ENCODE data around the gene RGS14. TPM values are rescaled to one million over a fixed set of nuclear protein-coding genes. Genes with fewer than 3 reads are reported as not detected.

The RGS14 gene
- total RNA-seq, 1 donor from 2014 or later, result 41.3 TPM

DNA sequence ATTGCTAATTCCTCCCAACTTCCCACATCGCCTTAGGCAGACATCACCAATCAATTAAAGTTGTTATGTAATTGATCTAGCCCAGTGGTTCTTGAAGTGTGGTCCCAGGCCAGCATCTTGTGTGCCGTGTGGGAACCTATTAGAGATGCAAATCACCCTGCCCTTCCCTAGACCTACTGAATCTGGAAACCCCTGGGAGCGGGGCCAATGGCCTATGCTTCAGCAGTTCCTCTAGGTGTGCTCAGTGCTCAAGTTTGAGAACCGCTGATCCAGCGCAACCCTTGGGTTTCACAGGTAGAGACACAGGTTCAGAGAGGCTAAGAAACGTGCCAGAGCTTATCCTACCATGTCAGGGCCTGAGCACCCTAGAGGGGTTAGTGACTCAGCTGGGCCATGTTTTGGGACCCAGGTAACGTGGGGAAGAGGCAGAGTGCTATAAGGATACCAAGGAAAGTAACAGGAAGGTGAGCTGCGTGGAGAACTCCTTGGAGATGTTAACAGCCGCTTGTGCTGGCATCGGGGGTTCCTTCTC, 30.9 kb downstream of the RGS14 start:
- no peaks in the 10 kb centered on the region for H3K36me3 Mint-ChIP-seq (ENCODE audit: low read depth)
- no peaks in the 10 kb centered on the region for H3K9me3 Mint-ChIP-seq
- intact Hi-C loops (cut with micrococcal nuclease), result loop anchor here (1.0 kb wide), 1 partner anchor 109 kb away; the partner anchor contains the start of gene PDLIM7
- no peak for DNase-seq (ENCODE audit: low spot score)
- H3K4me3 Mint-ChIP-seq, result no peak overlapping the region
- peaks cover 34% of the 10 kb centered on the region for H3K4me1 Mint-ChIP-seq (ENCODE audit: low read depth)
- no peak overlapping the region for H3K27ac Mint-ChIP-seq
- peaks cover 12% of the 10 kb centered on the region for H3K27me3 Mint-ChIP-seq (ENCODE audit: insufficient read depth)

DNA sequence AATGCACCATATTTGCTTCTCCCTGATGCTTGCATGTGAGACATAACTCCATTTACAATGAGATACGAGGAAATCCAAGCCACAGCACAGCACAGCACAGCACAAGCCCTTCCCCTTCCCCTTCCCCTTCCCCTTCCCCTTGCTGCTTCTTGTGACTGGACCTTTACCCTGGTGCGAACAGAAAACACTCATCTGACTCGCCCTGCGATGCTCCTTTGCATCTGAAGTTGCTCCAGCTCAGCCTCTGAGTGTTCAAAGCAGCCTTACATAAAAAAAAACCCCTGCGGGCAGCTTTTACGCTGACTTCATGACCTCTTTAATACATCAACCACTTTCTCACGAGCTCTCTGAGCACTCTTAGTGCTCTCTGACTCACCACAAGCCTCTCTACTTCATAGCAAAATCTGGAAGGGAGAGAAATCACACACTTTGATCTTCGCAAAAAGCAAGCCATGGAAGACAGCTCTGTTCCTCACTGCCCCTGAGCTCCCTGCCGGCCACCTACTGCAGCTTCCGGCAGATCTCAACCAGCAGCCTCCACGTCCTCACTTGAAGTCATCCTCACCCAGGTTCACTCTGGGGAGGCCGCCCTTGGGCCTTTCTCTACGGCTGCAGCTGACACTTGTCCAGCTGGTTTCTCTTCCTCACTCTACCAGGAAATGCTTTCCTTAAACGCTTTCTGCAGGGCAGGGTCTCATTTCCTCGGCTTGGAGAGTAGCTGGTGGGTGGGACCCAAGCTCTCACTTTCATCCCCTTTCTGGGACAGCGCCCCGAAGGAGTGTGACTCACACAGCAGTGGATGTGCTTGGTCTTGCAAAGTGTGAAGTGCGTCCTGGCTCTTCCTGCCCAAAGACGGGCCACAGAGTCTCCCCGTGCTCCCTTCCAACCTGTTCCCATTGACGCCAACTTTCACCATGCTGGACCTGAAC, 31.8 kb downstream of the RGS14 start:
- DNase-seq (ENCODE audit: low spot score), result peak; percentile 34
- H3K27me3 Mint-ChIP-seq (ENCODE audit: insufficient read depth), result peaks cover 8% of the 10 kb centered on the region
- H3K36me3 Mint-ChIP-seq (ENCODE audit: low read depth), result no peaks in the 10 kb centered on the region
- intact Hi-C loops (cut with micrococcal nuclease), result loop anchor here (1.0 kb wide), 8 partner anchors 14 to 112 kb away; partner anchors contain the start of genes PDLIM7 and PRR7
- peak overlapping the region; percentile 0 for H3K4me3 Mint-ChIP-seq
- peaks cover 34% of the 10 kb centered on the region for H3K4me1 Mint-ChIP-seq (ENCODE audit: low read depth)
- peak overlapping the region; percentile 10 for H3K27ac Mint-ChIP-seq
- H3K9me3 Mint-ChIP-seq, result no peaks in the 10 kb centered on the region

DNA sequence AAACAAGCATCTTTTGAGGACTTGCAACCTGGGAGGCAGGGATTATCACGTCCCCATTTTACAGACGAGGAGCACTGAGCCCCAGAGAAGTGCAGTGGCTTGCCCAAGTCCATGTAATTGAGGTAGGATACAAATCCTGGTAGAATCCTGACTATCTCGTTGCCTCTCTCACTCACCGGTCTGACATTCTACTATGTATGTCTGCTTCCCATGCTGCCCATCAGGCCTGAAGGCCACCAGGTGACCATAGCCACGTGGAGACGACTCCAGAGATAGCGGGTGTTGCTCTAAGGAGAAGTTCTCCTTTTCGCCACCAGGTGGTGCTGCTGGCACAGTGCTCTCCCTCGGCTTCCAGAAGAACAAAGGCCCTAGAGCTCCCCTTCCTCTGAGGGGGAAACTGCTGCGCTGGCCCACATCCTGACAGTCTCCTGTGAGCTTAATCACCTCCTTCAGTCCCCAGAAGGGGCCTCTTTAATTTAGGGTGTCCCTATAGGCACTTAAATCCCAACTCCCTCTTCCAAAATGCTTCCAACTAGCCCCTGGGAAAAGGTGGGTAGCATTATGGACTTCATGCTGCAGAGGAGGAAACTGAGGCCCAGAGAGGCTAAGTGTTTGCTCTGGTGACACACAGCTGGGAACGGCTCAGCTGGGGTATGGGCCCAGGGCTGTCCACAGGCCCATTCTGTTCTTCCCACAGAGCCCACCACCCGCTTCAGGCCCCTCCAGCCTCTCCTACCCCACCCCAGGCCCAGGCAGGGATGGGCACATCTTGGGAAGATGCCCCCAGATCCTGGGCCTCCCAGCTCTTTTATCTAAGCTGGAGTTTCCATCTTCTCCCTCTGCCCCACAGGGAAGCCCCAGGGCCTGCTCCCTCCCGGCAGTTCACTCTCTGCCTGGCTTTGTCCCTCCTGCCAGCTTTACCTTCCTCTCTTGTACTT, 32.9 kb downstream of the RGS14 start:
- Mint-ChIP-seq H3K9me3 (no peaks in the 10 kb centered on the region), H3K27me3 (ENCODE audit: insufficient read depth) (peaks cover 3% of the 10 kb centered on the region), H3K27ac (peak overlapping the region; percentile 65), H3K4me3 (peak overlapping the region; percentile 5), H3K36me3 (ENCODE audit: low read depth) (no peaks in the 10 kb centered on the region), H3K4me1 (ENCODE audit: low read depth) (peaks cover 34% of the 10 kb centered on the region)
- intact Hi-C loops (cut with micrococcal nuclease), result loop anchor here (1.0 kb wide), 7 partner anchors 13 to 111 kb away; partner anchors contain the start of gene PRR7
- peak; percentile 80 for DNase-seq (ENCODE audit: low spot score)

DNA sequence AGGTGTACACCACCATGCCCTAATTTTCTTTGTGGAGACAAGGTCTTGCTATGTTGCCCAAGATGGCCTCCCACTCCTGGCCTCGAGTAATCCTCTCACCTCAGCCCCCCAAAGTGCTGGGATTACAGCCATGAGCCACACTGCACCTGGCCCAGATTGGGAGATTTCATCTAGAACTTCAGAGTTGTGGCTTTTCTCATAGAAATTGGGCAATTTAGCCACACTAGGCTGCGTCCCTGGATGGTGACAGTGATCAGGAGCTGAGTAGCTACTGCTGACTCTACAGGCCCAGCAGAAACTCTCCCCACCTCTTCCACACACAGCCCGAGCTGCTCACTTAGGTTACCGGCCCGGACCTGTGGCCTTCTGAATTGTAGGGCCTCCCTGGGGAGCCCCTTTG, 35.0 kb downstream of the RGS14 start:
- H3K27me3 Mint-ChIP-seq (ENCODE audit: insufficient read depth), result peaks cover 11% of the 10 kb centered on the region
- intact Hi-C loops (cut with micrococcal nuclease), result no loop called here
- no peaks in the 10 kb centered on the region for H3K9me3 Mint-ChIP-seq
- DNase-seq (ENCODE audit: low spot score), result no peak
- peaks cover 34% of the 10 kb centered on the region for H3K4me1 Mint-ChIP-seq (ENCODE audit: low read depth)
- no peaks in the 10 kb centered on the region for H3K36me3 Mint-ChIP-seq (ENCODE audit: low read depth)
- no peak overlapping the region for H3K27ac Mint-ChIP-seq
- no peak overlapping the region for H3K4me3 Mint-ChIP-seq

DNA sequence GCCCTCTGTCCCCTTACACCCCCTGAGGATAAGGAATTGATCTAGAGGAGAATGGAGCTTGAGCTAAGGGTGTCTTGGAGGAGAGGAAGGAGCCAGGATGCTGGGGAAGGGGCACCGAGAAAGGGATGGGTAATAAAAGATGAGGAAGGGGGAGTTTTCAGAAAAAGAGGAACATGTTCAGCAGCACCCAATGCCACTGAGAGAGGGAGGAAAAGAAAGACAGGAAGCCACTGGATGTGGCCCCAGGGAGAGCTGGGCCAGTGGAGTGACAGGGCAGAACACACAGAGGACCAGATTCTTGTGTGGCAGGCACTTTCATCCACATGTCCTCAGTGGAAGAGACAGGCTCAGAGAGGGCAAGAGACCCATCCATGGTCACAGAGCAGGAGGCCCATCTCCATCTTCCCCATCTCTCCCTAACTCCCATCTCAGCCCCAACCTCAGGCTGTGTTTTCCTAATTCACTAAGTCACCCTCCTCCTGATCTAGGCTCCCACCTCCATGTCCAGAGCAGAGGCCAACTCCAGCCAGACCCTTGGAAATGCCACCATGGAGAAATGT, 35.6 kb downstream of the RGS14 start:
- Mint-ChIP-seq H3K4me3 (no peak overlapping the region), H3K27ac (no peak overlapping the region), H3K4me1 (ENCODE audit: low read depth) (peaks cover 31% of the 10 kb centered on the region), H3K9me3 (no peaks in the 10 kb centered on the region), H3K27me3 (ENCODE audit: insufficient read depth) (peaks cover 11% of the 10 kb centered on the region), H3K36me3 (ENCODE audit: low read depth) (no peaks in the 10 kb centered on the region)
- intact Hi-C loops (cut with micrococcal nuclease), result no loop called here
- DNase-seq (ENCODE audit: low spot score), result no peak

DNA sequence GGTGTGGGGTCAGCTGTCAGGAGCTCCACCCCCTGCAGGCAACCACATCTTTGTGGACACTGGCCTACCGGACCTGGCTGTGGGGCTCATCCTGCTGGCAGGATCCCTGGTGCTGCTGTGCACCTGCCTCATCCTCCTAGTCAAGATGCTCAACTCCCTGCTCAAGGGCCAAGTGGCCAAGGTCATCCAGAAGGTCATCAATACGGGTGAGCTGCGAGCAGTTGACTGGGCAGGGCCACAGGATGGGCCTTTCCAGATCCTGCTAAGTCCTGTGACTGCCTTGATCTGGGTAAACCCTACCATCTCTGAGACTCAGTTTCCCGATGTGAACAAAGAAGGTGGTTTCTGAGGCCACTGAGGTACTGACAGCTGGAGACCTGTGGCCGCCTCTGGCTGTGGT, 36.3 kb downstream of the RGS14 start:
- peaks cover 11% of the 10 kb centered on the region for H3K27me3 Mint-ChIP-seq (ENCODE audit: insufficient read depth)
- H3K27ac Mint-ChIP-seq, result no peak overlapping the region
- no peak for DNase-seq (ENCODE audit: low spot score)
- no peak overlapping the region for H3K4me3 Mint-ChIP-seq
- intact Hi-C loops (cut with micrococcal nuclease), result no loop called here
- H3K9me3 Mint-ChIP-seq, result no peaks in the 10 kb centered on the region
- peaks cover 24% of the 10 kb centered on the region for H3K4me1 Mint-ChIP-seq (ENCODE audit: low read depth)
- H3K36me3 Mint-ChIP-seq (ENCODE audit: low read depth), result no peaks in the 10 kb centered on the region

DNA sequence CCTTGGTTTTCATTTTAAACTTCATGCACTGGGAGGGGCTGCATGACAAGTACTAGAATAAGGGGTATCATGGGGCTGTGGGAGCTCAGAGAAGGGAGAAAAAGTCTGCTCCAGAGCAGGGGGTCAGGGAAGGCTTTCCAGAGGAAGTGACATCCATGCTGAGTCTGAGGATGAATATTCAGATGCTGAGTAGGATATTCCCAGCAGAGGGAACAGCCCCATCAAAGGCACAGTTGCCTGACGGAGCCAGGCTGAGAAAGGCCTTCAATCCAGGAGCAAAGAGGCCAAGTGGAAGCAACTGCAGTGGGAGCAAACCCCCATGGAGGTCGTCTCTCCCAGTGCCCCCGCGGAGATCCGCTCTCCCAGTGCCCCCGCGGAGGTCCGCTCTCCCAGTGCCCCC, 38.4 kb downstream of the RGS14 start:
- DNase-seq (ENCODE audit: low spot score), result no peak
- intact Hi-C loops (cut with micrococcal nuclease), result no loop called here
- peaks cover 11% of the 10 kb centered on the region for H3K27me3 Mint-ChIP-seq (ENCODE audit: insufficient read depth)
- no peak overlapping the region for H3K4me3 Mint-ChIP-seq
- H3K4me1 Mint-ChIP-seq (ENCODE audit: low read depth), result peaks cover 5% of the 10 kb centered on the region
- H3K27ac Mint-ChIP-seq, result no peak overlapping the region
- H3K9me3 Mint-ChIP-seq, result no peaks in the 10 kb centered on the region
- no peaks in the 10 kb centered on the region for H3K36me3 Mint-ChIP-seq (ENCODE audit: low read depth)

DNA sequence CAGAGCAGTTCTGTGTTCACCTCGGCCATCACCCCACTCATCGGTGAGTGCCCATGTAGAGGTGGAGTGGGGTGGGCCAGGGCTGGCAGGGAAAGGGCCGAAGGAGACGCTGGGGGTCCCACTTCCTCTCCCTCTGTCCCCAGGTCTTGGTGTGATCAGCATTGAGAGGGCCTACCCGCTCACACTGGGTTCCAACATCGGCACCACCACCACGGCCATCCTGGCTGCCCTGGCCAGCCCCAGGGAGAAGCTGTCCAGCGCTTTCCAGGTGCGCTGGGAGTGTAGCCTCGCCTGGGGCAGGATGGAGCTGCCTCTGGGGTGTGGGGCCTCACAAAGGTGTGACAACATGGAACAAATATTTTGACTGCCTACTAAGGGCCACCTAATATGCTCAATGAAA, 39.1 kb downstream of the RGS14 start:
- Mint-ChIP-seq H3K4me3 (no peak overlapping the region), H3K36me3 (ENCODE audit: low read depth) (no peaks in the 10 kb centered on the region), H3K9me3 (no peaks in the 10 kb centered on the region), H3K27ac (no peak overlapping the region), H3K4me1 (ENCODE audit: low read depth) (peaks cover under 1% of the 10 kb centered on the region), H3K27me3 (ENCODE audit: insufficient read depth) (peaks cover 18% of the 10 kb centered on the region)
- no peak for DNase-seq (ENCODE audit: low spot score)
- intact Hi-C loops (cut with micrococcal nuclease), result no loop called here

DNA sequence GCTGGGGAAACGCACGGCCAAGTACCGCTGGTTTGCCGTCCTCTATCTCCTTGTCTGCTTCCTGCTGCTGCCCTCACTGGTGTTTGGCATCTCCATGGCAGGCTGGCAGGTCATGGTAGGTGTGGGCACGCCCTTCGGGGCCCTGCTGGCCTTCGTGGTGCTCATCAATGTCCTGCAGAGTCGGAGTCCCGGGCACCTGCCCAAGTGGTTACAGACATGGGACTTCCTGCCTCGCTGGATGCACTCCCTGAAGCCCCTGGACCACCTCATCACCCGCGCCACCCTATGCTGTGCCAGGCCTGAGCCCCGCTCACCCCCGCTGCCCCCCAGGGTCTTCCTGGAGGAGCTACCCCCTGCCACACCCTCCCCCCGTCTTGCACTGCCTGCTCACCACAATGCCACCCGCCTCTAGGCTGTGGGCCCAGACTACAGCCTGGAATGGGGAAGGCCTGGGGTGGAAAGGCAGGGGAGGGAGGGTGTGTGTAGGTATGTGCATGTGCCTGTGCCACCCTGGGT, 40.2 kb downstream of the RGS14 start:
- no peak overlapping the region for H3K4me3 Mint-ChIP-seq
- intact Hi-C loops (cut with micrococcal nuclease), result no loop called here
- H3K27me3 Mint-ChIP-seq (ENCODE audit: insufficient read depth), result peaks cover 29% of the 10 kb centered on the region
- H3K9me3 Mint-ChIP-seq, result no peaks in the 10 kb centered on the region
- H3K36me3 Mint-ChIP-seq (ENCODE audit: low read depth), result no peaks in the 10 kb centered on the region
- no peak overlapping the region for H3K27ac Mint-ChIP-seq
- H3K4me1 Mint-ChIP-seq (ENCODE audit: low read depth), result peaks cover 12% of the 10 kb centered on the region
- DNase-seq (ENCODE audit: low spot score), result no peak

DNA sequence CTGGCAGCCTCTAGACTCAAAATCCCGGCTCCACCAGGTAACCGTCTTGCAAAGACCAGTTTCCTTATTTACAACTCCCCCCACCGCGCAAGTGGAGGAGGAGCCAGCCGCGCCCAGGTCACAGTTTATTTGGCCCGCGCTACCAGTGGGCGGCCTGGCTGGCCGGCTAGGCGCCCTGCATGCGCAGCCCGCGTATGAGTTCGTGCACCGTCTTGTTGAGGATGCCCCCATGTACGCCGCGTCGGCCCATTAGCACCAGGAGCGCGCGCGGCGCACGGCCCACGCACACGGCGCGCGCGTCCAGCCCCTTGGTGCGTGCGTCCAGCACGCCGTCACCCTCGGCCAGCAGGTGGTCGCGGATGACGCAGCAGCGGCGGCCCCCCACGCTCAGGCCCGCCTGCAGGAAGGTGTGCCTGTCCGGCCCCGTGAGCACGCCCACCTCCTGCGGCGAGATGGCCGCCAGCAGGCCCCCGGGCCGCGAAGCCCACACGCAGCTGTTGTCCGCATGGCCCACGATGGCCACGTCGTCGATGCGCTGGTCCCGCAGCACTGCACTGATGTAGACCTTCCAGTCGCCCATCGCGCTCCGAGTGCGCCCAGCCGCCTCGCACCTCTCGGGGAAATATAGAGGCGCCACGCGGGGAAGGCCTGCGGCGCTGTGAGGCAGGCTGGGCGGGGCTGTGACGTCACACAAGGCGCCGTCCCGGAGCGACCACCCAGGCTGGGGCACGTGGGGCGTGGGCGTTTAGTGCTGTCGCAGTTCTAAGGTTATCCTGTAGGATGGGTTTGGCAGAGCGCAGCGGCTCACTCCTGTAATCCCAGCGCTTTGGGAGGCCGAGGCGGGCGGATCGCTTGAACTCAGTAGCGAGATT, 42.5 kb downstream of the RGS14 start, which contains the start of gene PFN3:
PFN3 (minus strand) TSS at position 665 of the 872 bp plus-strand sequence; CDS start at position 580, 85 bp downstream.
- H3K4me3 Mint-ChIP-seq, result no peak within 1 kb of the TSS
- peaks cover 17% of the 10 kb centered on the region for H3K4me1 Mint-ChIP-seq (ENCODE audit: low read depth)
- no peaks in the 10 kb centered on the region for H3K36me3 Mint-ChIP-seq (ENCODE audit: low read depth)
- H3K27me3 Mint-ChIP-seq (ENCODE audit: insufficient read depth), result peaks cover 35% of the 10 kb centered on the region
- intact Hi-C loops (cut with micrococcal nuclease), result no loop called here
- no peaks in the 10 kb centered on the region for H3K9me3 Mint-ChIP-seq
- DNase-seq (ENCODE audit: low spot score), result no peak
- H3K27ac Mint-ChIP-seq, result no peak within 1 kb of the TSS

DNA sequence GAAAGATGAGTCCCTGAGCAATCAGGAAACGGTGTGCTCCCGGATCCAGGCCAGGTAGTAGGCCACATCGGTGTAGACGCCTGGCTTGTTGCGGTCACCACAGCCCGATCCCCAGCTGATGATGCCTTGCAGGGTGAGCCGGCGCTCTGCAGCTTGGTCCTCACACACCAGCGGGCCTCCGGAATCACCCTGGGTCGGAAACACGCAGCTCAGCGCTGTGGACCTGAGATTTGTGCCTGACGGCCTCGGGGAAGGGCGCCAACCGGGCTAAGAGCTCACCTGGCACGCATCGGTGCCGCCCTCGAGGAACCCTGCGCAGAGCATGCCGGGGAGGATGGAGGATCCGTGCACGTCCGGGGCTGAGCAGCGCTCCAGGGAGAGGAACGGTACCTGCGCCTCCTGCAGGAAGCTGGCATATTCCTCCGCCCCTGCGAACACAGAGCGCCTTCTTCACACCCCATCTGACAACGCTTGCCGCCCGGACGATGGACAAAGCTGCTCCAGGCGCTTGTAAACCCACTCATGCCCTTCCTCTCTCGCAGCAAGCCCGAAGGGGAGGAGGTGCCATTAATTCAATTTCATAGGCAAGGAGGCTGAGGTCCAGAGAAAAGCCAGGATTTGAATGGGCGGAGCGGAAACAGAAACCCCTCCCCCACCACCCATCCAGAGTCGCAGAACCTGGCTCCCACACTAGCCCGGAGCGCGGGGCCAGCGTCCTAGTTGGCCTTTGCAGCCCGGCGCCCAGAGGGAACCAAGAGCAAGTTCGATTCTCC, 44.7 kb downstream of the RGS14 start:
- peak overlapping the region; percentile 84 for H3K4me3 Mint-ChIP-seq
- peak; percentile 52 for DNase-seq (ENCODE audit: low spot score)
- no peaks in the 10 kb centered on the region for H3K9me3 Mint-ChIP-seq
- H3K36me3 Mint-ChIP-seq (ENCODE audit: low read depth), result no peaks in the 10 kb centered on the region
- H3K27me3 Mint-ChIP-seq (ENCODE audit: insufficient read depth), result peaks cover 34% of the 10 kb centered on the region
- intact Hi-C loops (cut with micrococcal nuclease), result loop anchor here (1.0 to 2.0 kb wide), 9 partner anchors 12 to 190 kb away; partner anchors contain the start of genes LMAN2, PDLIM7, PRR7 and TMED9
- peaks cover 17% of the 10 kb centered on the region for H3K4me1 Mint-ChIP-seq (ENCODE audit: low read depth)
- peak overlapping the region; percentile 23 for H3K27ac Mint-ChIP-seq
